GM12801 (cell line): ENCODE measurements around the gene SLC38A2.

Experiments
- TF ChIP-seq, protein P1 (sequence below): IDR thresholded peaks from one replicate; pipeline ENCODE4 v1.5.1; 2011; ENCODE audit warnings: control low read depth; ENCODE audit not compliant: insufficient read length; ENCODE audit errors: extremely low read depth

SLC38A2 gene

DNA sequence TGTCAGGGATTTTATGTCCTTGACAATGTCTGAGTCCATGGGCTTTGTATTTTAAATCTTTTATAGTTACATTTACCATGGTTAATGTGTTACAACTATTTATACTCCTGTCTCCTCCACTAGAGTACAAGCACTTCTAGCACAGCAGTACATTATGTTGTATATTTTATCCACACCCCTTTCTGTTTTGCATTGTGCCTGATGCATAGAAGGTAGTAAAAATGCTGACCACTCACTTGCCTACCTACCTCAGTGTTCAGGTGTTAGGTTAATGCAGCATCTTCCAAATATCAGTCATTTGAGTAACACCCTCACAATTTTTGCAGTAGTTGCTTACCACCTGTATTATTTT, 31.1 kb upstream of the SLC38A2 start:
- TF ChIP-seq, protein P1, sequence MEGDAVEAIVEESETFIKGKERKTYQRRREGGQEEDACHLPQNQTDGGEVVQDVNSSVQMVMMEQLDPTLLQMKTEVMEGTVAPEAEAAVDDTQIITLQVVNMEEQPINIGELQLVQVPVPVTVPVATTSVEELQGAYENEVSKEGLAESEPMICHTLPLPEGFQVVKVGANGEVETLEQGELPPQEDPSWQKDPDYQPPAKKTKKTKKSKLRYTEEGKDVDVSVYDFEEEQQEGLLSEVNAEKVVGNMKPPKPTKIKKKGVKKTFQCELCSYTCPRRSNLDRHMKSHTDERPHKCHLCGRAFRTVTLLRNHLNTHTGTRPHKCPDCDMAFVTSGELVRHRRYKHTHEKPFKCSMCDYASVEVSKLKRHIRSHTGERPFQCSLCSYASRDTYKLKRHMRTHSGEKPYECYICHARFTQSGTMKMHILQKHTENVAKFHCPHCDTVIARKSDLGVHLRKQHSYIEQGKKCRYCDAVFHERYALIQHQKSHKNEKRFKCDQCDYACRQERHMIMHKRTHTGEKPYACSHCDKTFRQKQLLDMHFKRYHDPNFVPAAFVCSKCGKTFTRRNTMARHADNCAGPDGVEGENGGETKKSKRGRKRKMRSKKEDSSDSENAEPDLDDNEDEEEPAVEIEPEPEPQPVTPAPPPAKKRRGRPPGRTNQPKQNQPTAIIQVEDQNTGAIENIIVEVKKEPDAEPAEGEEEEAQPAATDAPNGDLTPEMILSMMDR: no peak

DNA sequence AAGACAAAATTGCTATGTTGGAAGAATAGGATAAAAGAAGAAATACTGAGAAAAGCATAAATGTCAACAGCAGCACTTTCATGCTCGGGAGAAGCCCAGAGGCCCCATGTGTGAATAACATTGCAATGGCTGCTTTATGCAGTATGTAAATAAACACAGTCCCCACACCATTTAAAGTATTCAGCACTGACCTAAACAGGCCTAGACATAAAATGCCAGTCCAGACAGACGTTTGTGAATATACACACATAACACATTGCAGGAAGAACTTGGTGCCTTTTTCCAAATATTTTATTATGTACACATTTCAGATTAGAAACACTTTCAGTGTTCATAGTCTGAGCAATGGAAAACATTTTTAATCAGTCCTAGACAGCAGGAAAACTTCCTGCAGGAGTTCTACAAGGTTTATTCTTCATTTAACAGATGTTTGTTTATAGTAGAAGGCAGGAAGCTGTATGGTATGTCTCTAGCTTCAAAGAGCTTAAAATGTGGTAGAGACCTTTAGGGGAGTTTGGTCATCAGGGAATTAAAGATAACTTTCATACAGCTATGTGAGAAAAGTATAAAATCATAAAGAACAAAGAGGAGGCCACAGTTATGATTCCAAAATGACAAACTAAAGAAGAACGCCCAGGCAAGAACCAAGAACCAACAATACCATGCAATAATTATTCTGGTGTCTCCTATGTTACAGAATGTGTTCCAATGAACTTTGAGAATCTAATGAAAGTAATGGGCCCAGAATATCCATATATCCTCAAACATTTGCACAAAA, 30.6 kb upstream of the SLC38A2 start:
- TF ChIP-seq, protein P1: no peak

DNA sequence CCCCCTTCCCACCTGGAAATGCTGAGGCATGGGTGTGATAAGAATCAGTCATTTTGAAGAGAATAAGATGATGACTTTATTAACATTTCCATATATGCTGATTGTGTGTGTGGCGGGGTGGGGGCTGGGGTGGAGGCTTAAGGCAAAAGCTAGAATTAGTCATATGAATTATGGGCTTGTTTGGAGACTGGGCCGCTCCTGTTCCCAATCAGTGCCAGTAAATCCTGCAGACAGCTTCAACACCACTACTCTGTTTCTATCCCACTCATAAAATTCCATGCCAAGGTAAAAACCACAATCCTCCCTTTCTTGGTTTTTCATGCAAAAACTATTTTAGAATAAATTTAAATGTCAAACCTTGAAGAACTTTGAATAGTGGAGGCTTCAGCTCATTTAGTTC, 29.9 kb upstream of the SLC38A2 start:
- TF ChIP-seq, protein P1: no peak

DNA sequence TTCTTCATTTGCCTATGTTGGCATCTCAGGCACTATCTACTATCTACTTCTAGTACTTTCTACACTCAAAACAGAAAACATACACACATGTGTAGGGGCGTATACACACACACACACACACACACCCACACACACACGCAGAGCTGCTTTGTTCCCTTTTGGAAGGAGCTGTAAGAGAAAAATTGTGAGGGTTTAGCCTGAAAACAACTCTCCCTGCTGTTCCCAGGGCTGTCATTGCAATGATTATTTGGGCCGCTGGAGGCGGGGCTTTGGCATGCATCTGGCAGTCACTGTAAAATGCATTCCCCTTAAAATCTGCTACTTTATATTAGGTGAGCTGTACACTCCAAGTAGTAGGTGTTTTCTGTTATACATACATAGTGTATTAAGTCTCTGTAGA, 29.1 kb upstream of the SLC38A2 start:
- TF ChIP-seq, protein P1: no peak

DNA sequence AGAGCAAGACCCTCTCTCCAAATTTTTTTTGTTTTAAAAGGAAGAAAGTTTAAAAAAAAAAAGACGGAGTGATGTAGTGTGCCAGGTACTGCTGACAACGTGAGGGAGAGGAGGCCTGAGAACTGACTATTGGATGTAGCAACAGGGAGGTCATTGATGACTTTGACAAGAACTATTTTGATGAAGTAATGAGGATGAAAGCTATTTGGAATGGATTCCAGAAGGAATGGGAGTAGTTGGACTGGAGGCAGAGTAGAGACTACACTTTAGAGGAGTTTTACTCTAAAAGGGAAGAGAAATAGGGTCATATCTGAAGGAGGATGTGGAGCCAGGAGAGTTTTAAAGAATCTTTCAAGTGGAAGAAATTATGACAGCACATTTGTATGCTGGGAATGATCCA, 27.8 kb upstream of the SLC38A2 start:
- TF ChIP-seq, protein P1: no peak

DNA sequence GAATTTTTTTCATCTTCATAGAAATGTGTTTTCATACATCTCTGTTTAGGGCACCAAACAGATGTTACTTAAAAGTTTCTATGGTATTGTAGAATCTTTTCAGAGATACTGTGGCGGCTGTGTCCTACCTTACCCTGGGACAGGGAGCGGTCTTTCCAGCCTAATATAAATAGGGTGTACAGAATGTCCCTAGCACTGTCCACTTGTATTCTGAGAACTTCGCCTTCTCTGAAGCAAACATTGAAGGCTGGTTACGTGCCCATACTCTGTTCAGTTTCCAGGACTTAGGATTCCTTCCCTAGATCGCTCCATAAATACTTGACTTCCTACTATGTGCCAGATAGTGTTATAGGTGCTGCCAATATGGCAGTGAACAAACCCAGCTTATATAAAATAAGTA, 24.3 kb upstream of the SLC38A2 start:
- TF ChIP-seq, protein P1: no peak

DNA sequence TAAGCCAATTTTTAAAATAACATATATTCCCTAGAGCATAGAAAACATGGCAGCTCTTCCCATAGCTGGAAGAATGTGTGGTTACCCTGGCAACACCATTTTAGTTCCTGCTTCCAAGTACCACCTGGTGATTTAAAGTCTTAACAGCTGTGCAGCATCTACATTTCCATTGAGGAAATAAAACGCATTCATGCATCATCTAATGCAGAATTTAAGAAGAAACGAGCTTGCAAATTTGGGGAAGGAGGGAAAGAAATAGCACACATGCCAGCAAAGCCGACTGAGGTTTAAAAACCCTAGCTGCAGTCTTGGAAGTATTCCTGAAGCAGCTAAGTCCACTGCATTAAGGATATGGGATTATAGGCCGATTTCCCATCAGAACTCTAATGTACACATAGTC, 22.8 kb upstream of the SLC38A2 start:
- TF ChIP-seq, protein P1: no peak
